Measurements from ENCODE around the gene SPTB.
A peak's percentile ranks its signal among the peaks of the same experiment; 100 is the strongest.

Gene SPTB

DNA sequence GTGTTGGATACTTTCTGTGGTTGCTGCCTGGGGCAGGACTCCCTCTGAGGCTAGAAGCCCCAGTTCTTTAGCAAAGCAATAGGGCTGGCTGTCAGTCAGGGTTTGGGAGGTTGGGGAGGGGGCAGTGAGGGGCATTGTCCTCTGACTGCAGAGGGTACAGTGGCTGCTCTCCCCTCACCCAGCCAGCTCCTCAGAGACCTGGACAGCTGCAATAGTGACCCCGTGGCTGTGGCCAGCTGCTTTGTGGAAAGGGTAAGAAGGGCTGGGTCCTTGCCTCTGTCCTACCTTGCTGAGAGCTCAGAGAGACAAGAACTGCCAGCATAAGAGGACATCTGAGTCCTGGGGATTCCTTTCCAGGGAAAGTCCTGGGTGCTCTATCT, 149.7 kb downstream of the SPTB start:
- no peak for DNase-seq (ENCODE audit: low spot score)
- POLR2A ChIA-PET (ENCODE audit: low non-redundant PET), result no interaction called here
- H3K27ac ChIP-seq, result peak overlapping the region; percentile 94
- CTCF ChIA-PET, result no interaction called here
- TF ChIP-seq, protein P1, sequence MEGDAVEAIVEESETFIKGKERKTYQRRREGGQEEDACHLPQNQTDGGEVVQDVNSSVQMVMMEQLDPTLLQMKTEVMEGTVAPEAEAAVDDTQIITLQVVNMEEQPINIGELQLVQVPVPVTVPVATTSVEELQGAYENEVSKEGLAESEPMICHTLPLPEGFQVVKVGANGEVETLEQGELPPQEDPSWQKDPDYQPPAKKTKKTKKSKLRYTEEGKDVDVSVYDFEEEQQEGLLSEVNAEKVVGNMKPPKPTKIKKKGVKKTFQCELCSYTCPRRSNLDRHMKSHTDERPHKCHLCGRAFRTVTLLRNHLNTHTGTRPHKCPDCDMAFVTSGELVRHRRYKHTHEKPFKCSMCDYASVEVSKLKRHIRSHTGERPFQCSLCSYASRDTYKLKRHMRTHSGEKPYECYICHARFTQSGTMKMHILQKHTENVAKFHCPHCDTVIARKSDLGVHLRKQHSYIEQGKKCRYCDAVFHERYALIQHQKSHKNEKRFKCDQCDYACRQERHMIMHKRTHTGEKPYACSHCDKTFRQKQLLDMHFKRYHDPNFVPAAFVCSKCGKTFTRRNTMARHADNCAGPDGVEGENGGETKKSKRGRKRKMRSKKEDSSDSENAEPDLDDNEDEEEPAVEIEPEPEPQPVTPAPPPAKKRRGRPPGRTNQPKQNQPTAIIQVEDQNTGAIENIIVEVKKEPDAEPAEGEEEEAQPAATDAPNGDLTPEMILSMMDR (conservative IDR thresholded peaks at IDR 0.05; ENCODE audit: low read depth), result no peak

GRCh38 chr14:64729386-64730060, 150.2 kb downstream of the SPTB start:
- ChIA-PET POLR2A (ENCODE audit: low non-redundant PET) (no interaction called here), CTCF (no interaction called here)
- DNase-seq (ENCODE audit: low spot score), result no peak
- TF ChIP-seq, protein P1 (conservative IDR thresholded peaks at IDR 0.05; ENCODE audit: low read depth), result no peak
- H3K27ac ChIP-seq, result peak overlapping the region; percentile 94

GRCh38 chr14:64728856-64729255, 150.9 kb downstream of the SPTB start:
- DNase-seq (ENCODE audit: low spot score), result no peak
- peak overlapping the region; percentile 94 for H3K27ac ChIP-seq
- ChIA-PET CTCF (interaction anchor here (0.6 kb wide), 1 partner anchor 184 kb away, joined by 5 read pairs; no protein-coding TSS in a partner anchor), POLR2A (ENCODE audit: low non-redundant PET) (no interaction called here)
- TF ChIP-seq, protein P1 (conservative IDR thresholded peaks at IDR 0.05; ENCODE audit: low read depth), result no peak

DNA sequence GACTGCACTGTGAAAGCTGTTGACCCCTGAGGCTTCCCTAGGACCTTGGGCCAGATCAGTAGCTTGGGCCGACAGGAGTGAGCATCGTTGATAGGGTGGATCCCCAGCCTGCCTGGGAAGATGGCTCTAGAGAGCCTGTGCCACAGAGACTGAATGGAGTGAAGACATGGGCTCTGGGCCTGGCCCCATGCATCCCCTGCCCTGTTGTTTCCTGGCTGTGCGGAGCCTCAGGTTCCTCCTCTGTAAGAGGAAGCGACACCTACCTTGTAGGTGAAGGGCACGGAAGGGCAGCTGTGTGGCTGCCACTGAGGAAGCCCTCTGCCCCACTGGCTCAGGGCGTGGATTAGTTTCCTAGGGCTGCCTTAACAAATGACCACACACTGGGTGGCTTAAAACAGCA, 151.6 kb downstream of the SPTB start:
- ChIA-PET CTCF (interaction anchor here (0.6 to 0.7 kb wide), 2 partner anchors 48 to 184 kb away, joined by 3 to 5 read pairs; no protein-coding TSS in a partner anchor), POLR2A (ENCODE audit: low non-redundant PET) (no interaction called here)
- no peak for DNase-seq (ENCODE audit: low spot score)
- TF ChIP-seq, protein P1 (conservative IDR thresholded peaks at IDR 0.05; ENCODE audit: low read depth), result no peak
- H3K27ac ChIP-seq, result peak overlapping the region; percentile 94

DNA sequence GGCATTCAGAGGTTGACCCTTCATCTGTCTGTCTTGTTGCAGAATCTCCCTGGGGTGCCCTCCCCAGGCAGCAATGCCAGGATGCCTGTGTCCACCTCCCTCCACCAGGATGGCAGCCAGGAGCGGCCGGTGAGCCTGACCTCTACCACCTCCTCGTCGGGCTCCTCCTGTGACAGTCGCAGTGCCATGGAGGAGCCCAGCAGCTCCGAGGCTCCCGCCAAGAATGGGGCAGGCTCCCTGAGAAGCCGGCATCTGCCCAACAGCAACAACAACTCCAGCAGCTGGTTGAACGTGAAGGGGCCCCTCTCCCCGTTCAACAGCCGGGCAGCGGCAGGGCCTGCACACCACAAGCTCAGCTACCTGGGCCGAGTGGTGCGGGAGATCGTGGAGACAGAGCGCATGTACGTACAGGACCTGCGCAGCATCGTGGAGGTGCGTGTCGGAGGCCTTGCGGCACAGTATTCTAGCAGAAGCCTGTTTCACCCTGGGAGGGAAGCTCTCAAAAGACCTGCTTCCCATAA, 152.1 kb downstream of the SPTB start:
- TF ChIP-seq, protein P1 (conservative IDR thresholded peaks at IDR 0.05; ENCODE audit: low read depth), result no peak
- CTCF ChIA-PET, result interaction anchor here (0.7 to 1.2 kb wide), 2 partner anchors 48 to 50 kb away, joined by 3 read pairs; no protein-coding TSS in a partner anchor
- no peak for DNase-seq (ENCODE audit: low spot score)
- peak overlapping the region; percentile 94 for H3K27ac ChIP-seq
- POLR2A ChIA-PET (ENCODE audit: low non-redundant PET), result interaction anchor here (0.6 to 1.4 kb wide), 2 partner anchors 19 to 57 kb away, joined by 3 to 4 read pairs; no protein-coding TSS in a partner anchor

GRCh38 chr14:64726585-64726890, 153.2 kb downstream of the SPTB start:
- peak; percentile 95 for DNase-seq (ENCODE audit: low spot score)
- H3K27ac ChIP-seq, result peak overlapping the region; percentile 94
- ChIA-PET POLR2A (ENCODE audit: low non-redundant PET) (interaction anchor here (1.4 kb wide), 1 partner anchor 18 kb away, joined by 4 read pairs; no protein-coding TSS in a partner anchor), CTCF (interaction anchor here (0.8 to 1.2 kb wide), 2 partner anchors 32 to 49 kb away, joined by 3 to 4 read pairs; no protein-coding TSS in a partner anchor)
- TF ChIP-seq, protein P1 (conservative IDR thresholded peaks at IDR 0.05; ENCODE audit: low read depth), result no peak
